Effector CD4-positive, alpha-beta T cell (primary cell): ENCODE results near the gene TES.

Source experiments
- DNase-seq: peaks from one replicate; pipeline ENCODE4 v3.0.0-alpha.2; 2020

Gene TES

DNA sequence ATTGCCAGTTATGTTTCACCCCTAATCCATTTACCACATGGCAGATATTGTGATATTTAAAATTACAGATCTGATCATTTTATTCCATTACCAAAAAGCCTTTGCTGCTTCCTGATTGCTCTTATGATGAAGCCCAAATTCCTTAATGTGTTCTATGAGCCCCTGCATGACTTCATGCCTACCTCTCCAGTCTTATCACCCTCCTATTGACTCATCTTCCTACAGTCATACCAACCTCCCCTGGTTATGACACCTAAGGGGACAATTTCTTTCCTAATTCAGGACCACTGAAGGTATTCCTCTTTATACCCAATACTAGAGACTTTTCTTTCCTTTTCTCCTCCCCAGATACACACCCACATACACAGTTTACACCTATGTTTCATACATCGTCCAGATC lies 36.0 kb downstream of the TES start:
- DNase-seq = no peak

DNA sequence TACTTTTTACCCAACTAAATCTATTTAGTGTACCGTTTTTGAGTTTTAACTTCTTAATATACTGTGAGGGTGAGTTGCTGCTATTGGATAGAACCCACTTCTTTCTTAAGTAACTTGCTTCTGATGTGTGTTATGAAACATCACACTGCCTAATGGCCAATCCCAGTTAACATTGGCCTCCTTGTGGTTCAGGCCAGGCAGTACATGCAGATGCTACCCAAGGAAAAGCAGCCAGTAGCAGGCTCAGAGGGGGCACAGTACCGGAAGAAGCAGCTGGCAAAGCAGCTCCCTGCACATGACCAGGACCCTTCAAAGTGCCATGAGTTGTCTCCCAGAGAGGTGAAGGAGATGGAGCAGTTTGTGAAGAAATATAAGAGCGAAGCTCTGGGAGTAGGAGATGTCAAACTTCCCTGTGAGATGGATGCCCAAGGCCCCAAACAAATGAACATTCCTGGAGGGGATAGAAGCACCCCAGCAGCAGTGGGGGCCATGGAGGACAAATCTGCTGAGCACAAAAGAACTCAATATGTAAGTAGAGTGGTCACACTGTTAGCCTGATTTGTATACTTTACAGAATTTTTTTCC lies 39.7 kb downstream of the TES start:
- DNase-seq = no peak

DNA sequence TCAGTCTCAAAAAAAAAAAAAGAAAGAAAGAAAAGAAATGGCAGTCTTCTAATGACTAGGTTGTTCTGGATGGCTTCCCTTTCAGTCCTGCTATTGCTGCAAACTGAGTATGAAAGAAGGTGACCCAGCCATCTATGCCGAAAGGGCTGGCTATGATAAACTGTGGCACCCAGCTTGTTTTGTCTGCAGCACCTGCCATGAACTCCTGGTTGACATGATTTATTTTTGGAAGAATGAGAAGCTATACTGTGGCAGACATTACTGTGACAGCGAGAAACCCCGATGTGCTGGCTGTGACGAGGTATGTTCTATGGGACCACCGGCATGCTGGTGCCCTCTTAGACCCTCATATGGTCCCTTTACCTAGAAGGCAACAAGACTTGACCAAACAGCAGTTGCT lies 41.3 kb downstream of the TES start:
- DNase-seq = no peak

DNA sequence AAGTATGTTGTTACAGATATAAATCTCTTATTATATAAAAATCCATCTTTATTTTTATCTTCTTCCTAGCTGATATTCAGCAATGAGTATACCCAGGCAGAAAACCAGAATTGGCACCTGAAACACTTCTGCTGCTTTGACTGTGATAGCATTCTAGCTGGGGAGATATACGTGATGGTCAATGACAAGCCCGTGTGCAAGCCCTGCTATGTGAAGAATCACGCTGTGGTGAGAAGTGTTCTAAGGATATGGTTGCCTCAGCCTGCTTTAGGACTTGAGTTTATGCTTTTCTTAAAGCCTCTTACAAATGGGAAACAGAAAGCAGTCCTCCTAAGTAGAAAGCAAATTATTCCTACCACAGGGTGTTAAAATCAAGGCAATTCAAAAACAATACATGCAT lies 41.9 kb downstream of the TES start:
- no peak for DNase-seq

DNA sequence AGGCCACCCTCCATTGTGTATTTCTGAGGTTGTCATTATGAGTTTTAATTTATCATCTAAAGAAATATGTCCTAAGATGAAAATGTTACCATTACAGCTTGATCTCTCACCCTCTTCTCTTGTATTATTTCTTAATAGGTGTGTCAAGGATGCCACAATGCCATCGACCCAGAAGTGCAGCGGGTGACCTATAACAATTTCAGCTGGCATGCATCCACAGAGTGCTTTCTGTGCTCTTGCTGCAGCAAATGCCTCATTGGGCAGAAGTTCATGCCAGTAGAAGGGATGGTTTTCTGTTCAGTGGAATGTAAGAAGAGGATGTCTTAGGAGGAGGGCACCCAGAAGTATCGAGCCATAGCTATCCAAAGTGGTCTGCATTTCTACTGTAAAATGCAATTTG lies 46.8 kb downstream of the TES start:
- no peak for DNase-seq

DNA sequence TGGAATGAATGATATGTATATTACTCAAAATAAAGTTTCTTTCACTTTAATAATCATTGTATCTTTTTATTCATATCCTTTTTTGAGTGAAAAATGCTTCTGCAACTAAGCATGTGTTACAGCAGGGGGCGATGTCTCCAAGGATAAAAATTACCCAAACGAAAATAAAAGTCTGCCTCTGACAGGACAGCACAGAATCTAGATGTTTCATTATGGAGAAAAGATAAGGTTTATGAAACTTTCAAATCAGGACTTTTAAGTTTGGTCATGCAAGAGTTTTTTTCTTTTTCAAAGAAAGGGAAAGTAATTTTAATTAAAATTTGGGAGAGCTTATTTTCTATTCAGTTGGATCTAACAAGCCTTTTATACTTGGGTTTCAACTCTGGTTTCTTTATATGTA lies 48.4 kb downstream of the TES start:
- DNase-seq = peak; percentile 11

DNA sequence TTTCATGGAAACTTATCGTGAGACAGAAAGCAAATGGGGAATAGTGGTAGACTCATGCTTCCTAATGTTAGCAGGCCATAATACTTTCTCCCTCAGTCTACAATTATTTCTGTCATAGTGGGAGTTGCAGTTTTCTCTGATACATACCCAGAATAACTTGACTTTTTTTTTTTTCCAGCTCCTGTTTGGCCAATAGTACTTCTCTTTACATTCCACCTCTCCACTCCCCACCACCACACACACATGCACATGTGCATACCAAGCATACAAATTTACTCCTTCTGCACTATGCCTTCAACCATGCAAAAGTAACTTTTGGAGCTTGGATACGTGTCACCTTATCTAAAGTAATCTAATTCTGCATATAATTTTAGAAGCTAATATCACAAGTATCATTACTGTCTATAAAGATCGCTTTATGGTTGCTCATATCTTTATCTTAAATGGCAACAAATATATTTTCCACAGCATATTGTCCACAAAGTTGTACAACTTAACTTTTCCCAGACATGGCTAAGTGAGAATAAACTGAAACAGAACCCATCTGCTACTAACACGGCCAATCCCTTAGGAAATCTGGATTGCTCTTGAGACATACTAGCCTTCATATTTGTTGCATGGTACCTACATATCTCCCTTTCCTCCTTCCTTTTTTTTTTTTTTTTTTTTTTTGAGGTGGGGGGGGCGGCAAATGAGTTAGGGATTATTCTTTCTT lies 49.0 kb downstream of the TES start:
- no peak for DNase-seq

DNA sequence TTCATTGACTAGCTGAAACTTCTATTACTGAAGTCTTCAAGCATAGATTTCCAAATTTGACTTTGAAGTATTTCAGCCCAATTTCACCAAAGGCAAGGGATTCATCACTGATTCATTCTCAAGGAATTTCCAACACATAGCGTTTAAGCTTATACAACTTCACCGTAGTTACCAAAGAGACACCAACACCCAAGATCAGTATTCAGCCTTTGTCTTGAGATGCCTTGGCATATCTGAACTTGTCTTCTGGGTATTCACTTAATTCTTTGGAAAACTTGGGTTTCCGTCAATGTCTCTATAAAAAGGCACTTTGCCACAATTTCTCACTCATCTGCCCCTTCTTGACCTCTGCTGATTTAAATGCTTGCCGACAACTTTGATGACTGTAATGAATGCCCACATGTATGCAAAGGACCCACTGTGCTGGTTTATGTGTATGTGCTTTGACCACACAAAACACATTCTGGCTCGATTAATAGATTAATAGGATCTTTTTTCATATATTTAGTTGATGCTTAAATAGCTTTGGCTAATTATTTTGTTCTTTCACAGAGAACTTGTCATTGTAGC lies 49.6 kb downstream of the TES start:
- no peak for DNase-seq

DNA sequence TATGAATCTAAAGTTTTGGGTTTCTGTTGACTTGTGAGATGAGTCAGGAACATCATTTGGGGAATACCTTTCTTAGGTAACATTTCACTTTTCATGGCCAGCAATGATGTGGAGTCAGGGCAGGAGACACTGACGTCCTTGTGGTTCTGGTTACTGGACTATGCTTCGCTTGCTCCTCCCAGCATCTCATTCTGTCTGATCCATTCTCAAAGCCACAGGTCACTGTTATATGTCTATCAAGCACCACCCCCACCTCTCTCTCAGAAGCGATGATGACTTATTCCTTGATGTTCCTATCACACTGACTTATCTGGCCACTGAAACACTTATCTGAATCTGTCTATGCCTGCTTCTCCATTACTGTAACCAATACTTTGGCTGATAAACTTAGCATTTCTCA lies 51.6 kb downstream of the TES start:
- no peak for DNase-seq

DNA sequence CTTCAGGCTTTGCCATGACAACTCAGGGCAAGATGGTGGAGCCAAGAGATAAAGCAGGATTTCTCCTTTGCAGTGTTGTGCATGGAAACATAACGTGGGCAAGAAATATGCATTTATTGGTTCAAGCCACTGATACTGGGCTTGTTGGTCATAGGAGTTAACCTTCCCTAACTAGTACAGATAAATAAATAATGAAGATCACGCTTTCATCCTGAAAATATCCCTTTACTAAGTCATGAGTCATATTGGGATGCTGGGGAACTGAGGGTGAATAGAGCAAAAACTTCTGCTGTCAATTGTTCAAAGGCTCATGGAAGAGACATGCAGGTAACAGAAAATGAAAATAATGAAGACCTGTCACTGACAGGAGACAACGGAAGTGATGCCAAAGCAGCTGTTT lies 55.5 kb downstream of the TES start:
- no peak for DNase-seq

DNA sequence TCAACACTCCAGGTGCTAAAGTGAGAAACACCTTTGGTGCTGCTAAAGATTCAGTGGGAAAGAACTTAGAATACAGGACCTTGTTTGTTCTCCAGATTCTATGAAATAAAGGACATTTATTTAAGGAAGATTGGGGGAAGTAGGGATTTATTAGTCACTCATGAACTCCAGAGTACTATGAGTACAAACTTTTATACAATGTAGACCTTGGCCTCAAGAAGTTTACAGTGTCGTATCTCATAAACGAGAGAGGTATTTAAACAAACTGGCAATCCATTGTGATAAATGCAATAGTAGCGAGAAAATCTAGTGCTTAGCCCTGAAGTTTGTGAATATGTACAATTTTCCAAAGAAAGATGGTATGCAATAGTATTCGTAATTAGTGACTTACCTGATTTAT lies 59.1 kb downstream of the TES start:
- DNase-seq = no peak

DNA sequence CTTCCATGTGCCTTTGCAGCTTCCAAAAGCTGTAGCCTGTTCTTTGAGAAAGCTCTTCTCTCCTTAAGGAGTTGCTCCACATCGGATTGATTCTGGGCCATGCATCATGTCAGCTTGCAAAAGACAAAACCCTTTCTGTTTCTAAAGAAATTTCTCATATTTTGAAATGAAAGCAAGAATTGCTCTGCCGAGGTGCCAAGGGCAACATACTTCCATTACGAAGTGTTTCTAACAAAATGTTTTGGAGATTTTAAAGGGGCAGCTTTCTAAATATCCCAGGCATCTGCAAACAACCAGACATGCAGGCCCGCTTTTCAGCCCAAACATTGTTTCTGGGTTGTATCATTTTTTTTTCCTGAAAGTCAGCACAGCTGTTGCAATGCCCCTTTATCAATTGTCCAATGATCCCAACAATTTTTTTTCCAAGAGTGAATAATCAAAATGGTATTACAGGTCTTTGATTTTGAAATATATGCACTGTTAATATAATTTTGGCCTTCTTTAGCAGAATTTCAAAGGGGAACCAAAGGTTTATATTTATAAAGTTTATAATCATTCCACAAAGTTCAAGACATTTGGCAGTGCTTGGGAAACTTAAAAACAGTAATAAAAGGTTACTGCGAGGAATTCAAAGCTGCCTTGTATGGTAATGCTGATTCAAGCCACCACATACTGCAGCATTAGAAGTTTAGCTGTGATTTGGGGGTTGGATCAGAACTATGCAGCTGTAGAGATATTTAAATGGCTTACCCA lies 61.0 kb downstream of the TES start:
- DNase-seq = no peak

DNA sequence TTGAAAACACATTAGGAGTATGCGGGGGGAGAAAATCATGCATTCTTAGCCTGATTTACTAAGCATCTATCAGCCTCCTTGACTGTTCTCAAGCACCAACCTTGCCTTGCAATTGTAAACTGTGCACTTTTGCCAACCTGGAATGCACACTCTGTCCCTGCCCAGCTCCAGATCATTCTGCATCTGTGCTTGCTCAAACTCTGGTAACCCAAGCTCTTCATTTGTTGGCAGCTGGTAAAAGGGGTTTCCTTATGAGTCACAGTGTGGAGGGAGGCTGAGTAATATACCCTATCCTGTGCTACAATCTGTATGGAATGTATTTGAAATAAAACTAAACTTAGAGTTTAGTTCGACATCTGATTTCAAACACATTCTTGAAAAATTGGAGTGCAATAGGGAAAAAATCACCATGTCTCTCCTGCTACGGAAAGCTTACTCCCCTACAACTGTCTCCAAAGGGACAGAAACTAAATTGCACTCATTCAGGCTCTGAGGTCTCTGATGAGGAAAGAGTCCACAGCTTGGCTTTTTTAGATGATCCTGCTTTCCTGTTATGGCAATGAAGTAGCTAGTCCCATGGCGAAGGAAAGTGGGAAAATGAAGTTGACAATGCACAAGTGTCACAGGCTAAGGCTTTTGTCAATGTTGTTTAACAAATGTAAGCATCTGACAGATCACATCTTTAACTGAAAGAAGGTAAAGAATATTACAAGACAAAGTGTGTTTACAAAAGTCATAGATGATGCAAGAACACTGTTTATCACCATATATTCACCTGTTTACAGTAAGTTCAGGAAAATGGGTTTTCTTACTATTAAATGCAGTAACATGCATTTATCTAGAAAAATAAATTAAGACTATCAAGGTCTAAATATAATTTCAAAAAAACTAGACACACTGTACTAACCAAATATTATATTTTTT lies 61.9 kb downstream of the TES start:
- no peak for DNase-seq

DNA sequence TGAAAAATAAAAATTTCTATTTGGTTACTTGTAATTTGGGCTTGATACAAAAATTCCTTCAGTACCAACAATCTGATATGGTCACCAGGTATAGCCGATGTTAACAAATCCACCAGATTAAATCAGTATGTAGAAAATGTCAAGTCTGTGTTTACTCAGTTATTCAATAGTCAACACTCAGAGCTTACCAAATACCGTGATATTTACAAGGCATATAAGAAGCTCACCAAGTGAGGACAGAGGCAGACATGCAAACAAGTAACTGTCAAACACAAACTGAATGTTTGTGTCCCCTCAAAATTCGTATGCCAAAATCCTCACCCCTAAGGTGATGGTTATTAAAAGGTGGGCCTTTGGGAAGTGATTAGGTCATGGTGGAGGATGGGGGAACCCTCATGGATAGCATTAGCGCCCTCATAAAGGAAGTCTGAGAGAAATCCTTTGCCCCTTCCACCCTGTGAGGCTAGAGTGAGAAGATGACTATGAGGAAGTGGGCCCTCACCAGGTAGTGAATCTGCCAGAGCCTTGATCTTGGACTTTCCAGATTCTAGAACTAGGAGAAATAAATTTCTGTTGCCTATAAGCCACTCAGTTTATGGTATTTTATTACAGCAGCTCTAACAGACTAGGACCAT lies 63.1 kb downstream of the TES start:
- DNase-seq = no peak

DNA sequence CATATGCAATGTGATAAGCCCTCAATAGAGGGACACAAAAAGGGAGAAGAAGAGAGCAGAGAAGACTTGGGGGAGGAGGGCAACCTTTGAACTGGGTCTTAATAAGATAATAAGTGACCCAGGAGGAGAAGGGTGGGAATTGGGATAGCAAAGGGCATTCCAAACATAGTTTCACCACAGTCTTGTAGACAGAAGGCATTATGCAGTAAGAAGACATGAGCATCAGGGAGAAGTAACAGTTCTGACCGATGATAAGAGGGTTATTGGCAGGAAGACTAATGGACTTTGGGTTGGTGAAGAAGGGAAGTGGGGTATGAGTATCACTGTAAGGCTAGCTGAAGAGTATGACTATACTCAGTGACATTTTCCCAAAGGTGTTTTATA lies 63.6 kb downstream of the TES start:
- no peak for DNase-seq

DNA sequence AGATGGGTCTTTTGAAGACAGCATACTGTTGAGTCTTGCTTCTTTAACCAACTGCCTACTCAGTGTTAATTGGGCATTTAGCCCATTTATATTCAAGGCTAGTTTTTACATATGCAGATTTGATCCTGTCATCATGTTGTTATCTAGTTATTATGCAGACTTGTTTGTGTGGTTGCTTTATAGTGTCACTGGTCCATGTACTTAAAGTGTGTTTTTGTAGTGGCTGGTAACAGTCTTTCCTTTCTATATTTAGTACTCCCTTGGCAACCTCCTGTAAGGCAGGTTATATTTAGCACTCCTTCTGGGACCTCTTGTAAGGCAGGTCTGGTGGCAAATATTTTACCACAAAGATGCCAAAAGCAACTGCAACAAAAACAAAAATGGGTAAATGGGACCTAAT lies 66.7 kb downstream of the TES start:
- no peak for DNase-seq

DNA sequence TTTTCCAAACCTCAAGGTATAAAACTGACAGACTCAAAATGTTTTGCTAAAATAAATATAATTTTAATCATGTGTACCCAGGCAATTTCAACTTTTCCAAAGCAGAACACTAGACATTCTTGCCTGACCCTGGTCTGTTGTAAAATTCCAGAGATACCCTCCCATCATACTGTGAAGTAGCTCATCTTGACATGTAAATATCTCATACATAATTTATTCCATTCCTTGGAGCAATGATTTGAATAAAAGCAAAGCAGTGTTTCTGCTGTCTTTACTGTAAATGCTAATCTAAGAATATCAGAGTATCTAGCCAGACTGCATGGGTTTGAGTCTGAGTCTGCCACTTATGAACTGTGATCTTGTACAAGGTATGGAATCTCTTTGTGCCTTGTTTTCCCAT lies 68.9 kb downstream of the TES start:
- no peak for DNase-seq

DNA sequence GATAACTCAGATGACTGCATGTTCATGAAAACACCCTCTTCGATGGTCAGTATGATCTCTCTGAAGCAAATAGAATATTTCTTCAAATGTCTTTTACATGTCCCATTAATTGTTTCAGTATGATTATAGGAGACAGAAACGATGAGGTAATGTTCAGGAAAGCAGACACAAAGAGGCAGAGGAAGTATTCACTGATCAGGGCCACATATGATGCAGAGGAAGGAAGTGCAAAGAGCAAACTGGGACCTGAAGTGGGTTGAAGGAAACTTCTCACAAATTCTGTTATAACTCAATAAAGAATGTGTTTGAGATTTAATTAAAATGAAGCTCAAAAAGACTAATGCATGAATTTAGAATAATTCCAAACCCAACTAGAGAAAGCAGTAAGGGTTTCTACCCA lies 70.5 kb downstream of the TES start:
- no peak for DNase-seq

DNA sequence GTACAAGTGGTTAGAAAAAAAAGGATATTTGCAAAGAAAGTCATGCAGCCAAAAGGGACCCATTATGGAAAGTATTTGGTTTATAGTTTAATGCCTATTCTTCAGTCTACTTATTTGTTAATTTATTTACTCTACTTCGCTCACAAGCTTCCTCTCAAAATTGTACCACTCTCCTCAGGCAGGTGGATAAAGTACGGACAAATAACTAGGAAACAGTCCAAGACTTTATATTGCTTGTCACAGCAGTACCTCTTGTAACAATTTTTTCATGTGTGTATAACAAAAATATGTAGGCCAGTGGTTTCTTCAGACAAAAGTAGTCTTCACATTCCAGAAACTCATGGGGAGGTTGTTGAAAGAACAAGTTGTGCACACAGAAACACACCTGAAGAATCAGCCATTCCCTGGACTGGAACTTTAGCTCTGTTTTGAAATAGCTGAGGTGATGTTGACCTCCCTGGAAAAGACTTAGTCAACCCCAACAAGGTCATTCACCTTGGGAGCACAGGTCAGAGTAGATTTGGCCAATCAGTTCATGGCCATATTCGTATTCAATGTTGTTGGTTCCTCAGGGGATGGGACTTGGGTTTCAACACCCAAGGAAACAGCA lies 73.4 kb downstream of the TES start:
- DNase-seq = no peak

DNA sequence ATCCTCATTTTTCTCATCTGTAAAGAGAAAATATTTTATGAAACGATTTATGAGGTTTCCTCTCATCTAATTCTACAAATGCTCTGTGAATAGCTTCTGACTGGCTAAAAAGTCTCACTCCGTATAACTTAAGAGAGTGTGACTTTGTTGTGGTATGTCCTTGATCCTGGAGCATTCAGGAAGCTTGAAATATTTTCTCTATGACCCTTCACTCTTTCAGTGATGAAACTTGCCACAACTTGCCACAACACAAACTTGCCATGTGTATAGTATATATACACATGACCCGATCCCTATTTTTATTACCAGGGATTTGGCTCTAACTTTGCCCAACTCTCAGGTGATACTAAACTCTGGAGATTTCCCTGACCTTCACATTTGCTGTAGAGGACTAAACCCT lies 74.1 kb downstream of the TES start:
- DNase-seq = no peak

DNA sequence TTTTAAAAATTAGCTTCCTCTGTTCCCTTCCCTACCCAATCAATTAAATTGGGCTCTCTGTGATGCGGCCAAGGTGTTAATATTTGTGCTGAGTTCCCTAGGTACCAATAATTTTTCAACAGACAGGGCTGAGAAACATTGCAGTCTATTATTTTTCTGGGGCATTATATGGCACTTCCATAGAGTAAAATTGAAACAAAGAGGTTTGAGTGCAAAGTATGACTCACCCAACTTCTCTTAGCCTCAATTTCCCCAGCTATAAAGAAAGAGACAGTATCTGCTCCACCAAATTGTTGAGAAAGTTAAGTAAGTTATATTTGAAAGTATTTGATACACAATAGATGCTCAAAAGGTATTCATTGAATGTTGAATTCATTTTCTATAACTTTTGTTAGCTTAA lies 74.9 kb downstream of the TES start:
- DNase-seq = no peak

DNA sequence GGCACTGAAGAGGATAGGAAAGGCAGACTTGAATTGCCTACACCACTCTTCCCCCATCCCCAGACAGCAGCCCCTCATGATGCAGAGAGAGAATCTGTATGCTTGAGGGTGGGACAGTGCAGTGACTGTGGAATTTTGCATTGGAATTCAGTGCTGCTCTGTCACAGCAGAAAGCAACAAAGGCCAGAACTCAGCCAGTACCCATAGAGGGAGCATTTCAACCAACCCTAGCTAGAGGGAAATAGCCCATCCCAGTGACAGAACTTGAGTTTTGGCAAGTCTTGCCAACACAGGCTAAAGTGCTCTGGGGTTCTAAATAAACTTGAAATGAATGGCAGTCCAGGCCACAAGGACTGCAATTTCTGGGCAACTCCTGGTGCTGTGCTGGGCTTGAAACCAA lies 80.4 kb downstream of the TES start:
- DNase-seq = no peak
